ENCODE measurements around the gene MAP7D1.

The MAP7D1 gene

GRCh38 chr1:36155408-36156328 is at the start of gene MAP7D1:
Gene MAP7D1, plus strand, starts transcription at chr1:36156160. Its CDS starts 258 bp downstream, at chr1:36156418.
- no peak for TF ChIP-seq CTCF (IDR thresholded peaks at IDR 0.05; ENCODE audit: low read depth, low read length)
- peak; percentile 85 to 89 for DNase-seq (ENCODE audit: low read depth in 2 of 2)
- H3K4me3 ChIP-seq (replicated peaks in 1 of 2; ENCODE audit: low read depth in 2 of 2, low read length in 2 of 2) = peak within 1 kb of the TSS; percentile 95 to 98

- no peak for DNase-seq (ENCODE audit: low read depth in 2 of 2)
- no peak overlapping the region for H3K4me3 ChIP-seq (replicated peaks in 1 of 2; ENCODE audit: low read depth in 2 of 2, low read length in 2 of 2)
- TF ChIP-seq CTCF (IDR thresholded peaks at IDR 0.05; ENCODE audit: low read depth, low read length) = no peak
Observed at GRCh38 chr1:36106269-36106668, 49.7 kb upstream of the MAP7D1 start.

- no peak for DNase-seq (ENCODE audit: low read depth in 2 of 2)
- TF ChIP-seq CTCF (IDR thresholded peaks at IDR 0.05; ENCODE audit: low read depth, low read length) = no peak
- H3K4me3 ChIP-seq (replicated peaks in 1 of 2; ENCODE audit: low read depth in 2 of 2, low read length in 2 of 2) = no peak overlapping the region
Observed at GRCh38 chr1:36107394-36107793, 48.6 kb upstream of the MAP7D1 start.

GRCh38 chr1:36108314-36108713 is 47.6 kb upstream of the MAP7D1 start:
- no peak overlapping the region for H3K4me3 ChIP-seq (replicated peaks in 1 of 2; ENCODE audit: low read depth in 2 of 2, low read length in 2 of 2)
- TF ChIP-seq CTCF (IDR thresholded peaks at IDR 0.05; ENCODE audit: low read depth, low read length) = no peak
- peak in 1 of 2 donors; percentile 43 for DNase-seq (ENCODE audit: low read depth in 2 of 2)

- DNase-seq (ENCODE audit: low read depth in 2 of 2) = peak; percentile 62 to 79
- no peak for TF ChIP-seq CTCF (IDR thresholded peaks at IDR 0.05; ENCODE audit: low read depth, low read length)
- H3K4me3 ChIP-seq (replicated peaks in 1 of 2; ENCODE audit: low read depth in 2 of 2, low read length in 2 of 2) = no peak overlapping the region
Observed at GRCh38 chr1:36109041-36109679, 46.8 kb upstream of the MAP7D1 start.

GRCh38 chr1:36111151-36111550 is 44.8 kb upstream of the MAP7D1 start:
- no peak for DNase-seq (ENCODE audit: low read depth in 2 of 2)
- no peak overlapping the region for H3K4me3 ChIP-seq (replicated peaks in 1 of 2; ENCODE audit: low read depth in 2 of 2, low read length in 2 of 2)
- no peak for TF ChIP-seq CTCF (IDR thresholded peaks at IDR 0.05; ENCODE audit: low read depth, low read length)

Measured in cardiac fibroblast (primary cell).